Choroid plexus epithelial cell (primary cell): ENCODE measurements around the gene SCRT2.

Experiments used
- DNase-seq: peaks from one replicate; pipeline ENCODE4 v3.0.0-alpha.2; 2010; ENCODE audit warnings: low read depth
- H3K4me3 ChIP-seq: 2 replicates; pipeline ENCODE4 v1.5.1; 2011; ENCODE audit warnings: low read depth, mild to moderate bottlenecking, control low read depth, low read length, moderate library complexity
- TF ChIP-seq, protein P1 (sequence below): conservative IDR thresholded peaks from 2 replicates; pipeline ENCODE4 v1.5.1; 2011; ENCODE audit warnings: low read depth, mild to moderate bottlenecking, control low read depth, inconsistent platforms, low read length, moderate library complexity

Gene SCRT2

DNA sequence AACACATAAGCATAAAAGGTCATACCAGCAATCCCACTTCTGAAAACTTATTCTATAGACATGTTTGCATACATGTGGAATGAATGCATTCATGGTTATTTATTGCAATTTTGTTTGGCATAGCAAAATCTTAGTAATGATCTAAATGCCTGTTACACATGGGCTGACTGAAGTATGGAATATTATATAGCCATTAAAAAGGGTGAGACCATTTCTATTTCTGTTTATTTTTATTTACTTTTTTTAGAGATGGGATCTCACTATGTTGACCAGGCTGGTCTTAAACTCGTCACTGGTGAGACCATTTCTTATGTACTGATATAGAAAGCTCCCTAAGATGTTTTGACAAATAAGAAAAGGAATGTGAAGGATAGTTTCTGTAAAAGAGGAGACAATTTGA, 14.3 kb upstream of the SCRT2 start:
- DNase-seq = no peak
- TF ChIP-seq, protein P1, sequence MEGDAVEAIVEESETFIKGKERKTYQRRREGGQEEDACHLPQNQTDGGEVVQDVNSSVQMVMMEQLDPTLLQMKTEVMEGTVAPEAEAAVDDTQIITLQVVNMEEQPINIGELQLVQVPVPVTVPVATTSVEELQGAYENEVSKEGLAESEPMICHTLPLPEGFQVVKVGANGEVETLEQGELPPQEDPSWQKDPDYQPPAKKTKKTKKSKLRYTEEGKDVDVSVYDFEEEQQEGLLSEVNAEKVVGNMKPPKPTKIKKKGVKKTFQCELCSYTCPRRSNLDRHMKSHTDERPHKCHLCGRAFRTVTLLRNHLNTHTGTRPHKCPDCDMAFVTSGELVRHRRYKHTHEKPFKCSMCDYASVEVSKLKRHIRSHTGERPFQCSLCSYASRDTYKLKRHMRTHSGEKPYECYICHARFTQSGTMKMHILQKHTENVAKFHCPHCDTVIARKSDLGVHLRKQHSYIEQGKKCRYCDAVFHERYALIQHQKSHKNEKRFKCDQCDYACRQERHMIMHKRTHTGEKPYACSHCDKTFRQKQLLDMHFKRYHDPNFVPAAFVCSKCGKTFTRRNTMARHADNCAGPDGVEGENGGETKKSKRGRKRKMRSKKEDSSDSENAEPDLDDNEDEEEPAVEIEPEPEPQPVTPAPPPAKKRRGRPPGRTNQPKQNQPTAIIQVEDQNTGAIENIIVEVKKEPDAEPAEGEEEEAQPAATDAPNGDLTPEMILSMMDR = no peak

DNA sequence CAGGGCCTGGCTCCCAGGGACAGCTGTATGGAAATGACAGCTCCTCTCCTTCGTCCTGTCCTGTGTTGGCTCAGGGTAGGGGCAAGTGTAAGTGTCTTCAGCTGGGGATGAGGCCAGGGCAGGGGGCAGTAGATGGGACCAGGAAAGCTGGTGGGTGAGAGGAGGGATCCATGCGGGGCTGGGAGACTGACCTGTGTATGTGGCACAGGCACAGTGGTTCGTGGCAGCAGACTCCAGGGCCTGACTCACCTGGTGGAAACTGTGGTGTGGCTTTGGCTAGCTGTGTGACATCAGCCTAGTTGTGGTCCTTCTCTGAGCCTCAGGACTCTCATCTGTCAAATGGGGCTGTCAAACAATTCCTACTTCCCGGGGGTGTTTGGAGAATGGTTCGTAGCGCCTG, 13.7 kb upstream of the SCRT2 start:
- TF ChIP-seq, protein P1 = no peak
- H3K4me3 ChIP-seq = no peak overlapping the region
- DNase-seq = no peak

More for the DNA sequence above, 14.3 kb upstream of the SCRT2 start:
- no peak overlapping the region for H3K4me3 ChIP-seq

DNA sequence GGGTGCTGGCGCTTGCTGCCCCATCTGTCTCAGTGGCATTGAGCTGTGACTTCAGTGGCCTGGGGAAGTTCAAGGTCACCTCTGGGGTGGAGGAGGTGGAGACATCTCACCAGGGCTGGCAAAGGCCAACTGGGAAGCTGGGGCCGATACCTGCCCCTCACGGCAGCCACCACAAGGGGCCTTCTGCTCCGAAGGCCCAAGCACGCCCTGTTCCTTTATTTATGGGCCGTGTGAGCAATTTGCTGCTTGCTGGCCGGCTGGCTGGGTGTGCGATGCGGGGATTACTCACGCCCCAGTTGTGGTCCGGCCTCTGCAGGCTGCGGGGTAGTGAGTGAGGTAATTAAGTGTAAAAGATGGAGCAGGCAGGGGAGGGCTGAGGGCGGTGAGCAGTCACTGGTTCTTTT, 13.2 kb upstream of the SCRT2 start:
- TF ChIP-seq, protein P1 = no peak
- no peak overlapping the region for H3K4me3 ChIP-seq
- peak; percentile 4 for DNase-seq

DNA sequence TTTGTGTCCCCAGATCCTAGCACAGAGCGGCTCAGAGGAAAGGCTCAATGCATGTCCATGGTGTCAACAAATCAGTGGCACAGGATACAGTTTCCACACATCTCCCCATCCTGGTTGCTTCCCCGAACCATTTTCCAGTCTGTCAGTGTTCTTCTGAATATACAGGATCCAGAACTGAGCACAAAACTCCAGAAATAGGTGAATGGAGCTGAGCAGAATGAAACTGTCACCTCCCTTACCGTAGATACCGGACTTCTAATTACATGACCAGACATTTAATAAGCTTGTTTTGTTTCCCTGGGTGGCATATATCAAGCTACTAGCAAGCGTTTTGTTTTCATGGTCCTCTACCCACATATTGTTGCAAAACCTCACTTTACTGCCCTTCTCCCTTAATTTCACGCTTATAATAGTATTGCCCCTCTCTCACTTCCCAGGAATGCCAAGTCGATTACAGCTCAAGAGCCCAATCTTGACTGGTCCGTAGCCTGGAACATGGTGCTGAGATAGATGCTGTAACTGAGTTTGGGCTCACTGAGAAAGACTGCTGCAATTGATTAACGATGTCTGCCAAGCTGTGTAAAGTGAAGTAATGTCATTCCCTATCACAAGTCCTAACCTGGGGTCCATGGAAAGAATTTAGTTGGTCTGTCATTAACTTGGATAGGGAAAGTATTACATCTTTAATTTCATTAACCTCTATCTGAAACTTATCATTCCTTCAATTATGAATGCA, 12.0 kb upstream of the SCRT2 start:
- H3K4me3 ChIP-seq = no peak overlapping the region
- no peak for DNase-seq
- TF ChIP-seq, protein P1 = no peak

DNA sequence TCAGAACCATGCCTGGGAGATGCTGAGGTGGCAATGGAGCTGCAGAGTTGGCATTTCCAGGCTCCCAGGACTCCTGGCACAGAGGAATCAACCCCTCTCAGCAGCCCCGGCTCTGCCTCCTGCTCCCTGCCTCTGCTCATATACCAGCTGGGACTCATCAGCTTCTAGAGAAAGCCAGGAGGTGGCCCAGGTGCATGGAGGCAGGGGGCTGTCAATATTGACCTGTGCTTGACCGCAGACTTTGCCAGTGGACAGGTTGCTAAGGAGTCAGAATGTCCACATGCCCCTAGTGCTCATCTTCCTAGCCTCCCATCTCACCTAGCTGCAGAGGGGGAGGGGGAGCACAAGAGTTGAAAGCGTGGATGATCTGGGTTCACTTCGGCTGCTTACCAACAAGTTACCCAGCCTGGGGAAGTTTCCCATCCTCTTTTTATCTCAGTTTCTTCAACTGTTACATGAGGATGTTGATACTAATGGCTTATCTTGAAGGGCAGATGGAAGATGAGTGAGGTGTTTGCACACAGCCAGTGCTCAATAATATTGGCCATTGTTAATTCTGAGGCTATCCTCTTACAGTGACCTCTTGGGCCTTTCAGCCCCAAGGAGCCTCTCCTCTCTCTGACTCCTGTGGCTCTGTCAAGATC, 9.2 kb upstream of the SCRT2 start:
- TF ChIP-seq, protein P1 = no peak
- no peak overlapping the region for H3K4me3 ChIP-seq
- DNase-seq = no peak

DNA sequence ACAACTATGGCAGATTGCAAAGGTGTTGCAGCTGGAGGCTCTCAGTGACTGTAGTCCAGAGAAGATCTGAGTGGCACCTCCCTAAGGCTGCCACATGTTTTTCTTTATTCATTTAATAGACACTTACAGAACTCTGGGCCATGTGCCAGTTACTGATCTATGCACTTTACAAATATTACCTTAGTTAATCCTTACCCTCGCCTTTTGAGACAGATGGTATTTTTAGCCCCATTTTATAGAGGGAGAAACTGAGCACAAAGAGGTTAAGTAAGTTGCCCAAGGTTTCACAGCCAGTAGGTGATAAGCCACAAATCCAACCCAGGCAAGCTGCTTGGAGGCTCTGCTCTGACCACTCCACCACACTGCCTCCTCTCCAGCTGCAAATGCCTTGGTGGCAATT, 6.5 kb upstream of the SCRT2 start:
- no peak overlapping the region for H3K4me3 ChIP-seq
- TF ChIP-seq, protein P1 = no peak
- DNase-seq = no peak

DNA sequence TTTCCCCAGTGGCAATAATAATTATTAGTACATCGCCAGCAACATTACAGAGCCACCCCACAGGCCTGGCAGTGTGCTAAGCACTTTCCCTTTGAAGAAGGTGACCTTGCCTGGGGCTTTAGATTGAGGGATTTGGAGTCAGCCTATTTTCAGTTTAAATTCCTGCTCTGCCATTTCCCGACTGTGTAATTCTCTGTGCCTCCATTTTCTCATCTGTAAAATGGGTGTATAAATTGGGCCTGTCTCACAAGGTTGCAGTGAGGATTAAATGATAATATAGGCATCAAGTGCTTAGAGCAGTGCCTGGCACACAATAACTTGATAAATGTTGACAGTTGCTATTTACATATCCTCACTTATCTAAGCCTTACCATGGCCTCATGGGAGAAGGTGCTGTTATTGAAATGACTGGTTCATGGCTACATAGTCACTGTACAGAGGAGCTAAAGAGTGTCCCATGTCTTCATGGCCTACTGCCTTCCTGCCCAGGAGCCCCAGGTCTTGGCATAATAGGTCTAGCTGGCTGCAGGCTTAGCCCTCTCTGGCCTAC, 5.1 kb upstream of the SCRT2 start:
- TF ChIP-seq, protein P1 = no peak
- H3K4me3 ChIP-seq = no peak overlapping the region
- no peak for DNase-seq
